Prostate gland (tissue), 2 donors: ENCODE data around the gene EXOC2.

Experiments
- POLR2A ChIP-seq: fragments of 450-650 bp; IDR thresholded peaks from one replicate; pipeline ENCODE4 v1.6.1; 2016; ENCODE audit warnings: antibody characterized with exemption, mild to moderate bottlenecking
- POLR2AphosphoS5 ChIP-seq: sonication (generic); formaldehyde crosslinking; IDR thresholded peaks from one replicate; pipeline ENCODE4 v1.6.1; 2017; ENCODE audit warnings: antibody characterized with exemption
- TF ChIP-seq, protein P1 (sequence below), 4 experiments: fragments of 200-600 bp in 2 of 4; fragments of 450-650 bp in 2 of 4; sonication (generic) in 2 of 4; IDR thresholded peaks; 1 replicate in 3 of 4; 2 replicates in 1 of 4; pipeline ENCODE4 v1.5.1; 2016 to 2019; ENCODE audit warnings: antibody characterized with exemption in 4 of 4, mild to moderate bottlenecking in 2 of 4, moderate library complexity in 2 of 4

DNA sequence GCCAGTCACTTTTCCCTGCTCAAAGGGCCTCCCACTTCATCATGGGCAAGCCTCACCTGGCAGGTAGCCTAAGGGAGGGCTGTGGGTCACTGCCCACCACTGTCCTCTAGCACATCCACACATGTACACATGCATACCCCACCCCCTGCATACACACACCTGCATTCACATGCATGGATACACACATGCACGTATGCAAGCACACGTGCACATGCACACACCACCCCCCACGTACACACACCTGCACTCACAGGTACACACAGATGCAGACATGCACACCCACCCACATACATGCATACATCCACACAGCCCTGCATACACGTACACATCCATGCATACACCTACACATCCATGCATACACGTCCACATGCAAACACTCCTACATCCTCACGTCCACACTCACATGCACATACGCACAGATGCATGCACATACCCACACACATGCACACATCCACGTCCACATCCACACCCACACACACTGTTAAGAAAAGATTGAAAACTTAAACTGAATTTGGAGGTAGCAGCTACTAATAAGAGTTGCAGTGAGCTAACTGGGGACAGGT lies 14.0 kb upstream of the EXOC2 start:
- TF ChIP-seq, protein P1, sequence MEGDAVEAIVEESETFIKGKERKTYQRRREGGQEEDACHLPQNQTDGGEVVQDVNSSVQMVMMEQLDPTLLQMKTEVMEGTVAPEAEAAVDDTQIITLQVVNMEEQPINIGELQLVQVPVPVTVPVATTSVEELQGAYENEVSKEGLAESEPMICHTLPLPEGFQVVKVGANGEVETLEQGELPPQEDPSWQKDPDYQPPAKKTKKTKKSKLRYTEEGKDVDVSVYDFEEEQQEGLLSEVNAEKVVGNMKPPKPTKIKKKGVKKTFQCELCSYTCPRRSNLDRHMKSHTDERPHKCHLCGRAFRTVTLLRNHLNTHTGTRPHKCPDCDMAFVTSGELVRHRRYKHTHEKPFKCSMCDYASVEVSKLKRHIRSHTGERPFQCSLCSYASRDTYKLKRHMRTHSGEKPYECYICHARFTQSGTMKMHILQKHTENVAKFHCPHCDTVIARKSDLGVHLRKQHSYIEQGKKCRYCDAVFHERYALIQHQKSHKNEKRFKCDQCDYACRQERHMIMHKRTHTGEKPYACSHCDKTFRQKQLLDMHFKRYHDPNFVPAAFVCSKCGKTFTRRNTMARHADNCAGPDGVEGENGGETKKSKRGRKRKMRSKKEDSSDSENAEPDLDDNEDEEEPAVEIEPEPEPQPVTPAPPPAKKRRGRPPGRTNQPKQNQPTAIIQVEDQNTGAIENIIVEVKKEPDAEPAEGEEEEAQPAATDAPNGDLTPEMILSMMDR (IDR thresholded peaks at IDR 0.05): no peak
- TF ChIP-seq POLR2A: no peak
- no peak for TF ChIP-seq POLR2AphosphoS5
